Vagina (tissue), 2 donors: ENCODE results near the gene UBAP2L.

Experiments
- POLR2A ChIP-seq, 2 donors: fragments of 450-650 bp; IDR thresholded peaks; one replicate each; pipeline ENCODE4 v1.6.1; 2017; ENCODE audit warnings: antibody characterized with exemption in 2 of 2, mild to moderate bottlenecking in 2 of 2, moderate library complexity in 2 of 2
- TF ChIP-seq, protein P1 (sequence below), 3 experiments: fragments of 450-650 bp in 2 of 3; fragments of 200-600 bp in 1 of 3; sonication (generic) in 1 of 3; IDR thresholded peaks; one replicate each; pipeline ENCODE4 v1.5.1; 2017 to 2019; ENCODE audit warnings: antibody characterized with exemption in 3 of 3, mild to moderate bottlenecking in 2 of 3, moderate library complexity in 2 of 3

GRCh38 chr1:154237880-154238506 lies 17.2 kb downstream of the UBAP2L start:
- TF ChIP-seq, protein P1, sequence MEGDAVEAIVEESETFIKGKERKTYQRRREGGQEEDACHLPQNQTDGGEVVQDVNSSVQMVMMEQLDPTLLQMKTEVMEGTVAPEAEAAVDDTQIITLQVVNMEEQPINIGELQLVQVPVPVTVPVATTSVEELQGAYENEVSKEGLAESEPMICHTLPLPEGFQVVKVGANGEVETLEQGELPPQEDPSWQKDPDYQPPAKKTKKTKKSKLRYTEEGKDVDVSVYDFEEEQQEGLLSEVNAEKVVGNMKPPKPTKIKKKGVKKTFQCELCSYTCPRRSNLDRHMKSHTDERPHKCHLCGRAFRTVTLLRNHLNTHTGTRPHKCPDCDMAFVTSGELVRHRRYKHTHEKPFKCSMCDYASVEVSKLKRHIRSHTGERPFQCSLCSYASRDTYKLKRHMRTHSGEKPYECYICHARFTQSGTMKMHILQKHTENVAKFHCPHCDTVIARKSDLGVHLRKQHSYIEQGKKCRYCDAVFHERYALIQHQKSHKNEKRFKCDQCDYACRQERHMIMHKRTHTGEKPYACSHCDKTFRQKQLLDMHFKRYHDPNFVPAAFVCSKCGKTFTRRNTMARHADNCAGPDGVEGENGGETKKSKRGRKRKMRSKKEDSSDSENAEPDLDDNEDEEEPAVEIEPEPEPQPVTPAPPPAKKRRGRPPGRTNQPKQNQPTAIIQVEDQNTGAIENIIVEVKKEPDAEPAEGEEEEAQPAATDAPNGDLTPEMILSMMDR (IDR thresholded peaks at IDR 0.05), result no peak
- TF ChIP-seq POLR2A (IDR thresholded peaks at IDR 0.05), result no peak
